PC-9 (cell line): ENCODE data around the gene TOMM6. TPM values are rescaled to one million over a fixed set of nuclear protein-coding genes. Genes with fewer than 3 reads are reported as not detected.
A peak's percentile ranks its signal among the peaks of the same experiment; 100 is the strongest.

Experiments
- BruUV-seq: library from RNA; stranded (reverse); fragments of 400-500 nt; replicated peaks from 2 replicates; lab custom pipeline; 2021; lab: Mats Ljungman, UMichigan
- CTCF ChIA-PET: fragments of 300-600 bp; sonication (Branson Sonifier 250); formaldehyde crosslinking; loops from one replicate; lab custom pipeline; 2022; ENCODE audit warnings: antibody characterized with exemption; lab: Charles Lee
- POLR2A ChIA-PET: fragments of 300-600 bp; sonication (Branson Sonifier 250); formaldehyde crosslinking; loops from one replicate; lab custom pipeline; 2022; ENCODE audit warnings: antibody characterized with exemption; ENCODE audit not compliant: unreplicated experiment; lab: Charles Lee
- DNase-seq, 2 experiments: peaks; one replicate each; pipeline versions ENCODE4 v3.0.0 to v3.0.0-alpha.2; 2015 to 2022; ENCODE audit warnings: mixed read lengths in 1 of 2
- H2AFZ ChIP-seq: fragments of 200-600 bp; sonication (generic); 2 replicates; pipeline ENCODE4 v1.8.1; 2017; ENCODE audit warnings: antibody characterized with exemption
- H3F3A ChIP-seq: fragments of 200-600 bp; sonication (generic); 2 replicates; pipeline ENCODE4 v1.8.1; 2017; ENCODE audit warnings: antibody characterized with exemption, mild to moderate bottlenecking, low read depth; ENCODE audit not compliant: insufficient read depth
- H3K27ac ChIP-seq: fragments of 200-600 bp; sonication (generic); 2 replicates; pipeline ENCODE4 v1.6.1; 2016; ENCODE audit warnings: mixed run types
- H3K27me3 ChIP-seq: fragments of 200-600 bp; sonication (generic); 2 replicates; pipeline ENCODE4 v1.6.1; 2016; ENCODE audit warnings: low read depth, mixed run types; ENCODE audit not compliant: insufficient read depth
- H3K36me3 ChIP-seq: fragments of 200-600 bp; sonication (generic); 2 replicates; pipeline ENCODE4 v1.6.1; 2016; ENCODE audit warnings: low read depth, mixed run types
- H3K4me1 ChIP-seq: fragments of 200-600 bp; sonication (generic); replicated peaks from 2 replicates; pipeline ENCODE4 v1.6.1; 2016; ENCODE audit warnings: mixed run types; ENCODE audit not compliant: insufficient read depth
- H3K4me2 ChIP-seq: fragments of 200-600 bp; sonication (generic); 2 replicates; pipeline ENCODE4 v1.6.1; 2017; ENCODE audit warnings: mixed run types
- H3K4me3 ChIP-seq: fragments of 200-600 bp; sonication (generic); 2 replicates; pipeline ENCODE4 v1.6.1; 2016; ENCODE audit warnings: mixed run types
- H3K79me2 ChIP-seq: fragments of 200-600 bp; sonication (generic); 2 replicates; pipeline ENCODE4 v1.6.1; 2017; ENCODE audit warnings: low read depth, mixed run types
- H3K9me2 ChIP-seq: fragments of 200-600 bp; sonication (generic); 2 replicates; pipeline ENCODE4 v1.8.1; 2017; ENCODE audit warnings: mild to moderate bottlenecking; ENCODE audit not compliant: insufficient read depth
- H3K9me3 ChIP-seq: fragments of 200-600 bp; sonication (generic); 2 replicates; pipeline ENCODE4 v1.8.1; 2016; ENCODE audit warnings: low read depth; ENCODE audit not compliant: insufficient read depth
- H4K20me1 ChIP-seq: fragments of 200-600 bp; sonication (generic); 2 replicates; pipeline ENCODE4 v1.8.1; 2017; ENCODE audit not compliant: insufficient read depth
- EZH2 ChIP-seq: fragments of 200-600 bp; sonication (generic); IDR thresholded peaks from 2 replicates; pipeline ENCODE4 v1.8.0; 2017; ENCODE audit warnings: antibody characterized with exemption, low read depth
- intact Hi-C: fragments of 100-400 bp; cut with micrococcal nuclease; formaldehyde crosslinking; loops from one replicate; pipeline ENCODE4 v1.10.0; 2022; ENCODE audit not compliant: unreplicated experiment
- total RNA-seq: library from RNA; stranded (reverse); gene quantifications from 2 replicates; pipeline ENCODE4 v1.2.3, GENCODE V29; 2021
- TF ChIP-seq, protein P1 (sequence below): fragments of 200-600 bp; sonication (generic); conservative IDR thresholded peaks from 2 replicates; pipeline ENCODE4 v1.6.1; 2017; ENCODE audit warnings: mixed run types, antibody characterized with exemption, mild to moderate bottlenecking, moderate library complexity

The TOMM6 gene
- total RNA-seq, 1 experiment from 2014 or later = 170 TPM

GRCh38 chr6:41781366-41781730 is 6.1 kb upstream of the TOMM6 start:
- no peaks in the 10 kb centered on the region for H3K79me2 ChIP-seq
- peak overlapping the region; percentile 37; the same call in 1 of the 2 replicates for H3K27ac ChIP-seq
- H2AFZ ChIP-seq = peak overlapping the region; percentile 74
- H3K4me3 ChIP-seq = peak overlapping the region; percentile 94
- TF ChIP-seq, protein P1, sequence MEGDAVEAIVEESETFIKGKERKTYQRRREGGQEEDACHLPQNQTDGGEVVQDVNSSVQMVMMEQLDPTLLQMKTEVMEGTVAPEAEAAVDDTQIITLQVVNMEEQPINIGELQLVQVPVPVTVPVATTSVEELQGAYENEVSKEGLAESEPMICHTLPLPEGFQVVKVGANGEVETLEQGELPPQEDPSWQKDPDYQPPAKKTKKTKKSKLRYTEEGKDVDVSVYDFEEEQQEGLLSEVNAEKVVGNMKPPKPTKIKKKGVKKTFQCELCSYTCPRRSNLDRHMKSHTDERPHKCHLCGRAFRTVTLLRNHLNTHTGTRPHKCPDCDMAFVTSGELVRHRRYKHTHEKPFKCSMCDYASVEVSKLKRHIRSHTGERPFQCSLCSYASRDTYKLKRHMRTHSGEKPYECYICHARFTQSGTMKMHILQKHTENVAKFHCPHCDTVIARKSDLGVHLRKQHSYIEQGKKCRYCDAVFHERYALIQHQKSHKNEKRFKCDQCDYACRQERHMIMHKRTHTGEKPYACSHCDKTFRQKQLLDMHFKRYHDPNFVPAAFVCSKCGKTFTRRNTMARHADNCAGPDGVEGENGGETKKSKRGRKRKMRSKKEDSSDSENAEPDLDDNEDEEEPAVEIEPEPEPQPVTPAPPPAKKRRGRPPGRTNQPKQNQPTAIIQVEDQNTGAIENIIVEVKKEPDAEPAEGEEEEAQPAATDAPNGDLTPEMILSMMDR = no peak
- TF ChIP-seq EZH2 = no peak
- H3K4me2 ChIP-seq = peak overlapping the region; percentile 98
- DNase-seq = no peak
- TSS peak; percentile 14 for BruUV-seq
- no peaks in the 10 kb centered on the region for H3K9me2 ChIP-seq
- ChIA-PET POLR2A (interaction anchor here (0.6 kb wide), 1 partner anchor 781 kb away, joined by 3 read pairs; no protein-coding TSS in a partner anchor), CTCF (interaction anchor here (0.5 to 0.6 kb wide), 3 partner anchors 72 to 263 kb away, joined by 3 to 16 read pairs (median 8); no protein-coding TSS in a partner anchor)
- peaks cover 41% of the 10 kb centered on the region for H3F3A ChIP-seq
- H3K36me3 ChIP-seq = no peaks in the 10 kb centered on the region
- H4K20me1 ChIP-seq = no peaks in the 10 kb centered on the region
- no peaks in the 10 kb centered on the region for H3K9me3 ChIP-seq
- H3K27me3 ChIP-seq = no peaks in the 10 kb centered on the region
- intact Hi-C loops = loop anchor here (2.0 to 10.0 kb wide), 4 partner anchors 156 to 1096 kb away; partner anchors contain the start of genes PRPH2 and RPL7L1
- peaks cover 46% of the 10 kb centered on the region for H3K4me1 ChIP-seq

DNA sequence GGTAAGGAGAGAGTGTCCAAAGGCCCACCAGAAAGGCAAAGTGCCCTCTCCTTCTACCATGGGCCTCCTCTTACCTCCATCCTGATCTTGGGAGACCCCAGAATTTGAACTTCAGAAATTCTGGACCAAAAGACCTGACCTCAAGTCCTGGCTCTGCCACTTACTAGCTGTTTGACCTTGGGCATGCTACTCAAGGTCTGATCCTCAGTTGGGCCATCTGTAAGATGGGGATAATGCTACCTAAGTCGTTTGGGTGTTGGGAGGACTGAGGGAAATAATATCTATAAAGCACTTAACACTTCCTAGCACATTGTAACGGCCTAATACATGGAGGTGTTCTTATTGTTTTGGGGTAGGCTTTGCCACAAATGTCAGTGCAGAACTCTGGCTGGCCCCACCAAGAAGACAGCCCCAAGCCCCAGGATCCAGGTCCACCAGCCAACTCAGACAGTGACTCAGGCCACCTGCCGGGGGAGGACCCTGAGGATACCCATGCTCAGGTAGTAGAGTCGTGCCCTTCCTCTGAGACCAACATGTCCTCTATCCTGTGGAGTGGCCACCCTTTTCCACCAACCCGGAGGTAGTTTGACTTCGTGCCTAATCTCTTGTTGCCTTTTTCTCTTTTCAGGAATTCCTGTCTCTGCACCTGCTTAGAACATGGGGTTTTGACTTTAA is 4.3 kb upstream of the TOMM6 start:
- Histone ChIP-seq H3K4me3 (no peak overlapping the region), H3K9me2 (no peaks in the 10 kb centered on the region), H3K27me3 (no peaks in the 10 kb centered on the region), H3K36me3 (no peaks in the 10 kb centered on the region), H3K4me1 (peaks cover 46% of the 10 kb centered on the region), H2AFZ (no peak overlapping the region), H3F3A (peaks cover 43% of the 10 kb centered on the region), H3K79me2 (peaks cover 14% of the 10 kb centered on the region), H3K4me2 (peak overlapping the region; percentile 90; the same call in 1 of the 2 replicates), H4K20me1 (no peaks in the 10 kb centered on the region), H3K27ac (0 out of 2 replicates have a peak overlapping the region, but pooled peaks have one; percentile 78), H3K9me3 (no peaks in the 10 kb centered on the region)
- DNase-seq = no peak
- TF ChIP-seq, protein P1 = no peak
- TF ChIP-seq EZH2 = no peak
- intact Hi-C loops = loop anchor here (5.0 to 10.0 kb wide), 3 partner anchors 154 to 1094 kb away; partner anchors contain the start of genes PRPH2 and RPL7L1
- ChIA-PET CTCF (interaction anchor here (0.5 to 0.6 kb wide), 2 partner anchors 267 to 610 kb away, joined by 3 to 5 read pairs; no protein-coding TSS in a partner anchor), POLR2A (interaction anchor here (0.7 kb wide), 1 partner anchor 442 kb away, joined by 4 read pairs; no protein-coding TSS in a partner anchor)
- no TSS peak for BruUV-seq

- no peaks in the 10 kb centered on the region; the same call in 1 of the 2 replicates for H4K20me1 ChIP-seq
- H3K9me3 ChIP-seq = no peaks in the 10 kb centered on the region
- intact Hi-C loops = loop anchor here (5.0 to 10.0 kb wide), 3 partner anchors 153 to 1093 kb away; partner anchors contain the start of genes PRPH2 and RPL7L1
- H3K9me2 ChIP-seq = no peaks in the 10 kb centered on the region
- DNase-seq = peak; percentile 68 to 90
- no peak overlapping the region for H3K4me3 ChIP-seq
- no TSS peak for BruUV-seq
- peaks cover 28% of the 10 kb centered on the region for H3K79me2 ChIP-seq
- TF ChIP-seq EZH2 = no peak
- TF ChIP-seq, protein P1 = no peak
- H2AFZ ChIP-seq = no peak overlapping the region
- peaks cover 50% of the 10 kb centered on the region for H3K4me1 ChIP-seq
- peak overlapping the region; percentile 78 for H3K27ac ChIP-seq
- ChIA-PET CTCF (interaction anchor here (0.5 to 1.6 kb wide), 8 partner anchors 48 to 430 kb away, joined by 3 to 10 read pairs (median 6); partner anchors contain the start of genes BYSL, MED20 and TAF8), POLR2A (interaction anchor here (0.5 to 0.7 kb wide), 13 partner anchors 10 to 1642 kb away, joined by 3 to 15 read pairs (median 5); partner anchors contain the start of genes ABCC10, KLHDC3 and MEA1)
- H3K4me2 ChIP-seq = peak overlapping the region; percentile 90
- H3K27me3 ChIP-seq = no peaks in the 10 kb centered on the region
- H3K36me3 ChIP-seq = peaks cover 8% of the 10 kb centered on the region
- peaks cover 52% of the 10 kb centered on the region for H3F3A ChIP-seq
These were observed 2.8 kb upstream of the TOMM6 start for GRCh38 chr6:41784581-41785171.
